IMR-90 (cell line): ENCODE measurements around the gene HOXB8. TPM values are rescaled to one million over a fixed set of nuclear protein-coding genes. Genes with fewer than 3 reads are reported as not detected.

Source experiments
- ATAC-seq: fragments of 200-7000 bp; cut with Tn5 transposase; 2 replicates; pipeline ENCODE4 v1.9.1; 2020; ENCODE audit warnings: low read depth, mild to moderate bottlenecking, moderate library complexity
- BruUV-seq: library from RNA; stranded (reverse); fragments of 400-500 nt; replicated peaks from 2 replicates; lab custom pipeline; 2021; lab: Mats Ljungman, UMichigan
- CTCF ChIA-PET: fragments of 300-600 bp; formaldehyde crosslinking; extraction: SDS; loops from one replicate; lab custom pipeline; 2021; ENCODE audit warnings: antibody characterized with exemption; lab: Yijun Ruan, JAX
- POLR2A ChIA-PET: fragments of 300-600 bp; sonication (Branson Sonifier 250); formaldehyde crosslinking; loops from one replicate; lab custom pipeline; 2022; ENCODE audit warnings: antibody characterized with exemption; ENCODE audit not compliant: unreplicated experiment; lab: Charles Lee
- DNase-seq: peaks from one replicate; pipeline ENCODE4 v3.0.0; 2013
- H2AFZ ChIP-seq: replicated peaks from 2 replicates; pipeline ENCODE3; 2013; ENCODE audit warnings: low read length, mild to moderate bottlenecking; ENCODE audit not compliant: poor library complexity
- H2AK5ac ChIP-seq: 2 replicates; pipeline ENCODE4 v1.6.1; 2013; ENCODE audit warnings: low read depth, low read length, inconsistent platforms
- H2AK9ac ChIP-seq: replicated peaks from 2 replicates; pipeline ENCODE3; 2013; ENCODE audit warnings: mild to moderate bottlenecking, low read depth, low read length, moderate library complexity; ENCODE audit not compliant: poor library complexity
- H2BK120ac ChIP-seq: 2 replicates; pipeline ENCODE4 v1.6.1; 2013; ENCODE audit warnings: low read depth, low read length, inconsistent platforms
- H2BK15ac ChIP-seq: 3 replicates; pipeline ENCODE4 v1.6.1; 2013; ENCODE audit warnings: low read depth, low read length, inconsistent platforms
- H2BK20ac ChIP-seq: 2 replicates; pipeline ENCODE4 v1.6.1; 2013; ENCODE audit warnings: low read depth, mild to moderate bottlenecking, inconsistent platforms, low read length, moderate library complexity
- H2BK5ac ChIP-seq: 2 replicates; pipeline ENCODE4 v1.6.1; 2013; ENCODE audit warnings: mild to moderate bottlenecking, low read depth, low read length, inconsistent platforms; ENCODE audit not compliant: poor library complexity, severe bottlenecking
- H3K14ac ChIP-seq: replicated peaks from 2 replicates; pipeline ENCODE4 v1.6.1; 2013; ENCODE audit warnings: low read depth, low read length, inconsistent platforms
- H3K18ac ChIP-seq: 2 replicates; pipeline ENCODE4 v1.6.1; 2013; ENCODE audit warnings: low read depth, low read length, control low read depth
- H3K23ac ChIP-seq: 2 replicates; pipeline ENCODE4 v1.6.1; 2013; ENCODE audit warnings: low read depth, low read length, inconsistent platforms
- H3K27ac ChIP-seq: 2 replicates; pipeline ENCODE4 v1.5.1; 2013; ENCODE audit warnings: mild to moderate bottlenecking, control low read depth, low read length; ENCODE audit not compliant: insufficient read depth
- H3K27me3 ChIP-seq: 2 replicates; pipeline ENCODE4 v1.6.1; 2013; ENCODE audit warnings: low read length; ENCODE audit not compliant: control insufficient read depth, insufficient read depth
- H3K36me3 ChIP-seq: 2 replicates; pipeline ENCODE4 v1.6.1; 2013; ENCODE audit warnings: low read length, mixed read lengths; ENCODE audit not compliant: control insufficient read depth, insufficient read depth
- H3K4ac ChIP-seq: 2 replicates; pipeline ENCODE4 v1.6.1; 2013; ENCODE audit warnings: low read depth, low read length, inconsistent platforms
- H3K4me1 ChIP-seq: 2 replicates; pipeline ENCODE4 v1.6.1; 2013; ENCODE audit warnings: low read length, mixed read lengths; ENCODE audit not compliant: control insufficient read depth, insufficient read depth
- H3K4me2 ChIP-seq: 2 replicates; pipeline ENCODE4 v1.6.1; 2013; ENCODE audit warnings: low read depth, mild to moderate bottlenecking, control low read depth, low read length, moderate library complexity
- H3K4me3 ChIP-seq: 2 replicates; pipeline ENCODE4 v1.5.1; 2013; ENCODE audit warnings: low read depth, mild to moderate bottlenecking, control low read depth, low read length, moderate library complexity; ENCODE audit not compliant: insufficient read depth
- H3K56ac ChIP-seq: 2 replicates; pipeline ENCODE4 v1.6.1; 2013; ENCODE audit warnings: low read length, inconsistent platforms; ENCODE audit not compliant: insufficient read depth; ENCODE audit errors: extremely low read depth
- H3K79me1 ChIP-seq, 2 experiments: 2 replicates each; pipeline ENCODE4 v1.6.1; 2013; ENCODE audit warnings: low read length in 2 of 2, inconsistent platforms in 1 of 2, low read depth in 1 of 2
- H3K9ac ChIP-seq: 2 replicates; pipeline ENCODE4 v1.6.1; 2013; ENCODE audit warnings: low read depth, low read length, control low read depth
- H3K9me1 ChIP-seq: 2 replicates; pipeline ENCODE4 v1.6.1; 2013; ENCODE audit warnings: low read length, inconsistent platforms; ENCODE audit not compliant: insufficient read depth
- H3K9me3 ChIP-seq: 2 replicates; pipeline ENCODE4 v1.6.1; 2013; ENCODE audit warnings: low read length; ENCODE audit not compliant: control insufficient read depth, insufficient read depth
- H4K20me1 ChIP-seq: 2 replicates; pipeline ENCODE4 v1.6.1; 2013; ENCODE audit warnings: low read length, inconsistent platforms; ENCODE audit not compliant: insufficient read depth
- H4K5ac ChIP-seq: 2 replicates; pipeline ENCODE4 v1.6.1; 2013; ENCODE audit warnings: mild to moderate bottlenecking, low read depth, low read length, control low read depth
- H4K8ac ChIP-seq, 2 experiments: 2 replicates each; pipeline ENCODE4 v1.6.1; 2013; ENCODE audit warnings: low read depth in 2 of 2, low read length in 2 of 2, control low read depth in 1 of 2, inconsistent platforms in 1 of 2
- H4K91ac ChIP-seq: 2 replicates; pipeline ENCODE4 v1.6.1; 2013; ENCODE audit warnings: low read depth, low read length, inconsistent platforms; ENCODE audit not compliant: insufficient read depth
- CHD1 ChIP-seq: IDR thresholded peaks from 2 replicates; pipeline ENCODE4 v1.6.1; 2012; ENCODE audit warnings: low read depth, low read length, improper control_type of control experiment
- ELK1 ChIP-seq: fragments of 150-350 bp; IDR thresholded peaks from 2 replicates; pipeline ENCODE4 v1.6.1; 2016; ENCODE audit warnings: low read depth, mild to moderate bottlenecking, low read length, moderate library complexity, borderline replicate concordance
- FOS ChIP-seq: fragments of 150-350 bp; IDR thresholded peaks from 2 replicates; pipeline ENCODE4 v1.6.1; 2016; ENCODE audit warnings: low read depth, low read length
- MAFK ChIP-seq: IDR thresholded peaks from 2 replicates; pipeline ENCODE4 v1.6.1; 2012; ENCODE audit warnings: low read depth, low read length, improper control_type of control experiment
- POLR2A ChIP-seq: IDR thresholded peaks from 2 replicates; pipeline ENCODE4 v1.6.1; 2012; ENCODE audit warnings: mild to moderate bottlenecking, low read depth, low read length
- RAD21 ChIP-seq: IDR thresholded peaks from 2 replicates; pipeline ENCODE4 v1.6.1; 2012; ENCODE audit warnings: low read length, improper control_type of control experiment
- RCOR1 ChIP-seq: IDR thresholded peaks from 2 replicates; pipeline ENCODE4 v1.6.1; 2012; ENCODE audit warnings: mild to moderate bottlenecking, low read length, improper control_type of control experiment; ENCODE audit not compliant: insufficient replicate concordance
- USF2 ChIP-seq: fragments of 150-350 bp; IDR thresholded peaks from 2 replicates; pipeline ENCODE4 v1.6.1; 2017; ENCODE audit warnings: mild to moderate bottlenecking, antibody characterized with exemption, low read length, low read depth
- WGBS, 2 experiments: methylation state at CpG; one replicate each; pipeline versions ENCODE4 v1.1.5 to v1.1.7; 2013; ENCODE audit warnings: missing lambda C conversion rate in 2 of 2; ENCODE audit not compliant: insufficient read length in 1 of 2; ENCODE audit errors: extremely low coverage in 2 of 2; 5-methylcytosine and 5-hydroxymethylcytosine counted together
- dilution Hi-C: fragments of 300-500 bp; cut with HindIII; formaldehyde crosslinking; loops from one replicate; pipeline ENCODE4 v1.14.3; 2018; ENCODE audit warnings: low sequenced_read_pairs; ENCODE audit not compliant: unreplicated experiment
- in situ Hi-C: fragments of 300-500 bp; cut with MboI; formaldehyde crosslinking; loops from 3 replicates; pipeline ENCODE4 v1.14.3; 2019; ENCODE audit warnings: low sequenced_read_pairs, inconsistent platforms, mixed read lengths
- intact Hi-C: fragments of 100-400 bp; cut with micrococcal nuclease; formaldehyde crosslinking; loops from 2 replicates; pipeline ENCODE4 v1.10.0; 2022
- polyA plus RNA-seq, 3 experiments: library from polyadenylated mRNA; depleted of rRNA; stranded (reverse); fragments of >200 nt; gene quantifications; 2 replicates each; pipeline ENCODE4 v1.2.3, GENCODE V29; 2012; ENCODE audit warnings: low replicate concordance in 1 of 3
- total RNA-seq: library from RNA; depleted of rRNA; stranded (reverse); fragments of >200 nt; gene quantifications from 2 replicates; pipeline ENCODE4 v1.2.3, GENCODE V29; 2012

HOXB8 gene
- total and polyA plus RNA-seq, 2 of the 4 experiments (the other 2 are of a cell fraction), result 0.54 to 5.3 TPM

GRCh38 chr17:48617471-48618255 is 2.6 kb upstream of the HOXB8 start (continued):
- no peak for TF ChIP-seq CHD1

GRCh38 chr17:48616717-48617470 is 1.8 kb upstream of the HOXB8 start:
- H3K36me3 ChIP-seq, result no peaks in the 10 kb centered on the region
- ATAC-seq (no peak), DNase-seq (no peak)
- dilution Hi-C loops (no loop called here), in situ Hi-C loops (no loop called here), intact Hi-C loops (no loop called here)
- no peak overlapping the region for H4K91ac ChIP-seq
- no peak overlapping the region for H3K9ac ChIP-seq
- no peak overlapping the region for H3K56ac ChIP-seq
- no peak overlapping the region for H3K27ac ChIP-seq
- no peak overlapping the region for H3K4ac ChIP-seq
- no peaks in the 10 kb centered on the region; the same call in 1 of the 2 replicates for H3K9me3 ChIP-seq
- no peak overlapping the region for H2BK15ac ChIP-seq
- peaks cover 0 to 6% of the 10 kb centered on the region in 2 experiments; a peak in 2 of 4 replicates for H3K79me1 ChIP-seq
- H2BK20ac ChIP-seq, result no peak overlapping the region
- H4K8ac ChIP-seq, result no peak overlapping the region
- WGBS, 2 experiments, result 73% methylated on average over 3 of the region's 15 CpGs; no CpG with 5 or more reads in 1 of the 2 experiments
- no TSS peak for BruUV-seq
- H3K9me1 ChIP-seq, result no peaks in the 10 kb centered on the region
- H2BK5ac ChIP-seq, result no peak overlapping the region
- no peak for TF ChIP-seq FOS
- no peak for TF ChIP-seq RCOR1
- no peak for TF ChIP-seq ELK1
- TF ChIP-seq MAFK, result no peak
- TF ChIP-seq RAD21, result no peak
- no peak for TF ChIP-seq POLR2A
- TF ChIP-seq CHD1, result no peak
- TF ChIP-seq USF2, result no peak
- H4K5ac ChIP-seq, result no peak overlapping the region
- H2BK120ac ChIP-seq, result no peak overlapping the region
- ChIA-PET POLR2A (no interaction called here), CTCF (interaction anchor here (0.6 to 1.5 kb wide), 3 partner anchors 111 to 592 kb away, joined by 3 to 4 read pairs (median 3); no protein-coding TSS in a partner anchor)
- no peak overlapping the region for H3K4me2 ChIP-seq
- H4K20me1 ChIP-seq, result peaks cover 4% of the 10 kb centered on the region; the same call in 1 of the 2 replicates
- H2AK5ac ChIP-seq, result no peak overlapping the region
- H3K27me3 ChIP-seq, result peaks cover 64% of the 10 kb centered on the region
- H3K4me3 ChIP-seq, result no peak overlapping the region
- H3K4me1 ChIP-seq, result peaks cover under 1% of the 10 kb centered on the region
- H2AK9ac ChIP-seq, result no peak overlapping the region
- no peak overlapping the region for H3K14ac ChIP-seq
- H3K23ac ChIP-seq, result no peak overlapping the region
- H2AFZ ChIP-seq, result no peak overlapping the region
- H3K18ac ChIP-seq, result no peak overlapping the region
